ENCODE measurements around the gene NTM. TPM values are rescaled to one million over a fixed set of nuclear protein-coding genes. Genes with fewer than 3 reads are reported as not detected.
A peak's percentile ranks its signal among the peaks of the same experiment; 100 is the strongest.

NTM gene
- polyA plus RNA-seq, 1 donor (not counting 4 experiments of a cell fraction or from before 2014, with no cell fraction given) = 47.9 TPM

DNA sequence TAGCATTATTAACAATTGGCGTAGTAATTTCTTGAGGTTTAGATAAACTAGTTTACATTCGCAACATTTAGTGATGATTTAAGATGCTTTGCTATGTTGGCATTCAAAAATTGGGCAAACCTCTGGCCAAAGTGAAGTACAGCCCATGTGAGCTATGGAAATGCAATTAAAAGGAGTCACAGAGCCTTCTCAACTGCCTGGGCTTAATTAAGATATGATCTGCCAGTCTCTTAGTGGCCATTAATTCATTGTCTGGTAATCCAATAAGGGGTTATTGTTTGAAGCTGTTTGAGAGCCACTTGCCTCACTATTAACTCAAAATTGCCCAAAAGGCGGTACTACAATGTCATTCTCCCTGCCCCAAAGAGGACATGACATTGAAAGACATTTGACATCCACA, 608.9 kb downstream of the NTM start:
- Histone ChIP-seq H3K27ac (ENCODE audit: control insufficient read depth, insufficient read depth, low read length) (no peak overlapping the region), H3K9ac (ENCODE audit: control insufficient read depth, extremely low read depth, insufficient read depth, low read length) (no peak overlapping the region), H3K36me3 (ENCODE audit: control insufficient read depth in 2 of 2, extremely low read depth in 1 of 2, insufficient read depth in 2 of 2, low read length in 2 of 2) (no peaks in the 10 kb centered on the region), H3K4me1 (ENCODE audit: control insufficient read depth, extremely low read depth, insufficient read depth, low read length) (peaks cover 37% of the 10 kb centered on the region), H3K4me3 (ENCODE audit: control insufficient read depth in 2 of 3, extremely low read depth in 1 of 3, insufficient read depth in 2 of 3, low read depth in 1 of 3, low read length in 3 of 3) (no peak overlapping the region), H2AFZ (ENCODE audit: control insufficient read depth, low read length) (no peak overlapping the region), H3K9me1 (ENCODE audit: control insufficient read depth, extremely low read depth, insufficient read depth, low read length) (no peaks in the 10 kb centered on the region), H3K4me2 (ENCODE audit: control insufficient read depth, extremely low read depth, insufficient read depth, low read depth, low read length) (no peak overlapping the region), H4K20me1 (ENCODE audit: control insufficient read depth, extremely low read depth, insufficient read depth, low read length) (no peaks in the 10 kb centered on the region), H3K9me3 (ENCODE audit: control insufficient read depth, low read depth, low read length) (no peaks in the 10 kb centered on the region), H3K27me3 (ENCODE audit: control insufficient read depth, extremely low read depth, insufficient read depth, low read length) (no peaks in the 10 kb centered on the region), H3K79me2 (ENCODE audit: control insufficient read depth, insufficient read depth, low read length) (no peaks in the 10 kb centered on the region)
- peak; percentile 36 for FAIRE-seq
- TF ChIP-seq EZH2 (IDR thresholded peaks at IDR 0.05; ENCODE audit: low read length) = no peak
- TF ChIP-seq, protein P1, sequence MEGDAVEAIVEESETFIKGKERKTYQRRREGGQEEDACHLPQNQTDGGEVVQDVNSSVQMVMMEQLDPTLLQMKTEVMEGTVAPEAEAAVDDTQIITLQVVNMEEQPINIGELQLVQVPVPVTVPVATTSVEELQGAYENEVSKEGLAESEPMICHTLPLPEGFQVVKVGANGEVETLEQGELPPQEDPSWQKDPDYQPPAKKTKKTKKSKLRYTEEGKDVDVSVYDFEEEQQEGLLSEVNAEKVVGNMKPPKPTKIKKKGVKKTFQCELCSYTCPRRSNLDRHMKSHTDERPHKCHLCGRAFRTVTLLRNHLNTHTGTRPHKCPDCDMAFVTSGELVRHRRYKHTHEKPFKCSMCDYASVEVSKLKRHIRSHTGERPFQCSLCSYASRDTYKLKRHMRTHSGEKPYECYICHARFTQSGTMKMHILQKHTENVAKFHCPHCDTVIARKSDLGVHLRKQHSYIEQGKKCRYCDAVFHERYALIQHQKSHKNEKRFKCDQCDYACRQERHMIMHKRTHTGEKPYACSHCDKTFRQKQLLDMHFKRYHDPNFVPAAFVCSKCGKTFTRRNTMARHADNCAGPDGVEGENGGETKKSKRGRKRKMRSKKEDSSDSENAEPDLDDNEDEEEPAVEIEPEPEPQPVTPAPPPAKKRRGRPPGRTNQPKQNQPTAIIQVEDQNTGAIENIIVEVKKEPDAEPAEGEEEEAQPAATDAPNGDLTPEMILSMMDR (optimal IDR thresholded peaks at IDR 0.05 in 1 of 3, IDR thresholded peaks at IDR 0.05 in 1 of 3, conservative IDR thresholded peaks at IDR 0.05 in 1 of 3; ENCODE audit: extremely low read depth in 1 of 3, insufficient read depth in 2 of 3, low read length in 3 of 3) = no peak
- no peak for DNase-seq (ENCODE audit: low read depth, low spot score)
- dilution Hi-C loops (cut with MboI; ENCODE audit: extremely low pct_ligation_motif_present, low sequenced_read_pairs) = no loop called here

DNA sequence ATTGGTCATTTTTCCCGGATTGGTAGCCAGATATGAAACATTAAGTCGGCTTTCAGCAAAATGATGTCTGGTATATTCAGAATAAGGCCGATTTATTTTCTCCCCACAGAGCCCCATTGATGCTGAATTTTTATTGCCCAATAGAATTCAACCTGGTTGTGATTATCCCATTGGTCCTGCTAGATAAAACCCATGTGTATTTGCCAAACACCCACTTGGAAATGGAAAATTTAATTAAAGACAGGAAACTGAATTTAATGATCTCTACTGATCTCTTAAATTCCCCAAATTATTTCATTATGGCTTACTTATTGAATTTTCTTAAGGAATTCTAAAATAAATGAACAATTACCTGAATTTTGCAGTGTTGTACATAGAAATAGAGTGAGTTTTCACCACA, 609.8 kb downstream of the NTM start:
- no peak overlapping the region for H2AFZ ChIP-seq (ENCODE audit: control insufficient read depth, low read length)
- H3K79me2 ChIP-seq (ENCODE audit: control insufficient read depth, insufficient read depth, low read length) = no peaks in the 10 kb centered on the region
- H3K4me2 ChIP-seq (ENCODE audit: control insufficient read depth, extremely low read depth, insufficient read depth, low read depth, low read length) = no peak overlapping the region
- TF ChIP-seq, protein P1 (optimal IDR thresholded peaks at IDR 0.05 in 1 of 3, IDR thresholded peaks at IDR 0.05 in 1 of 3, conservative IDR thresholded peaks at IDR 0.05 in 1 of 3; ENCODE audit: extremely low read depth in 1 of 3, insufficient read depth in 2 of 3, low read length in 3 of 3) = no peak
- no peak for TF ChIP-seq EZH2 (IDR thresholded peaks at IDR 0.05; ENCODE audit: low read length)
- no peaks in the 10 kb centered on the region for H3K27me3 ChIP-seq (ENCODE audit: control insufficient read depth, extremely low read depth, insufficient read depth, low read length)
- no peak for DNase-seq (ENCODE audit: low read depth, low spot score)
- no peak overlapping the region for H3K9ac ChIP-seq (ENCODE audit: control insufficient read depth, extremely low read depth, insufficient read depth, low read length)
- dilution Hi-C loops (cut with MboI; ENCODE audit: extremely low pct_ligation_motif_present, low sequenced_read_pairs) = no loop called here
- no peaks in the 10 kb centered on the region for H3K9me3 ChIP-seq (ENCODE audit: control insufficient read depth, low read depth, low read length)
- no peaks in the 10 kb centered on the region for H3K36me3 ChIP-seq (ENCODE audit: control insufficient read depth in 2 of 2, extremely low read depth in 1 of 2, insufficient read depth in 2 of 2, low read length in 2 of 2)
- H4K20me1 ChIP-seq (ENCODE audit: control insufficient read depth, extremely low read depth, insufficient read depth, low read length) = no peaks in the 10 kb centered on the region
- no peak overlapping the region for H3K27ac ChIP-seq (ENCODE audit: control insufficient read depth, insufficient read depth, low read length)
- H3K4me3 ChIP-seq (ENCODE audit: control insufficient read depth in 2 of 3, extremely low read depth in 1 of 3, insufficient read depth in 2 of 3, low read depth in 1 of 3, low read length in 3 of 3) = no peak overlapping the region
- no peak for FAIRE-seq
- H3K4me1 ChIP-seq (ENCODE audit: control insufficient read depth, extremely low read depth, insufficient read depth, low read length) = peaks cover 37% of the 10 kb centered on the region
- no peaks in the 10 kb centered on the region for H3K9me1 ChIP-seq (ENCODE audit: control insufficient read depth, extremely low read depth, insufficient read depth, low read length)
